MCF 10A (cell line): ENCODE results near the gene RGS7. TPM values are rescaled to one million over a fixed set of nuclear protein-coding genes. Genes with fewer than 3 reads are reported as not detected.
"Not testable (repeated sequence)": the region's sequence is repeated elsewhere in the genome, so short reads cannot be mapped to it uniquely, and the experiment has no call there.

Experiments used
- BruUV-seq: library from RNA; stranded (reverse); fragments of 400-500 nt; replicated peaks from 2 replicates; lab custom pipeline; 2021; lab: Mats Ljungman, UMichigan
- CTCF ChIA-PET: fragments of 300-600 bp; sonication (Branson Sonifier 250); formaldehyde crosslinking; extraction: SDS; loops from one replicate; lab custom pipeline; 2021; ENCODE audit warnings: antibody characterized with exemption, inconsistent platforms; lab: Yijun Ruan, JAX
- POLR2A ChIA-PET: fragments of 300-600, 350-650 bp; sonication (Branson Sonifier 250); formaldehyde crosslinking; extraction: SDS; loops from one replicate; lab custom pipeline; 2020; ENCODE audit warnings: antibody characterized with exemption, inconsistent platforms; lab: Yijun Ruan, JAX
- DNase-seq: peaks from one replicate; pipeline ENCODE4 v3.0.0-alpha.2; 2018; ENCODE audit not compliant: unreplicated experiment
- H3K27ac Mint-ChIP-seq: one replicate; pipeline ENCODE4 v1.8.0; 2022; ENCODE audit warnings: mild to moderate bottlenecking, low read depth, mixed read lengths; ENCODE audit not compliant: unreplicated experiment
- H3K27me3 Mint-ChIP-seq: one replicate; pipeline ENCODE4 v1.8.0; 2022; ENCODE audit warnings: mixed read lengths; ENCODE audit not compliant: insufficient read depth, unreplicated experiment
- H3K36me3 Mint-ChIP-seq: one replicate; pipeline ENCODE4 v1.8.0; 2022; ENCODE audit warnings: mild to moderate bottlenecking, moderate library complexity, mixed read lengths; ENCODE audit not compliant: insufficient read depth, unreplicated experiment
- H3K4me1 Mint-ChIP-seq: one replicate; pipeline ENCODE4 v1.8.0; 2022; ENCODE audit warnings: mixed read lengths; ENCODE audit not compliant: insufficient read depth, unreplicated experiment
- H3K4me3 Mint-ChIP-seq: one replicate; pipeline ENCODE4 v1.8.0; 2022; ENCODE audit warnings: mild to moderate bottlenecking, moderate library complexity, mixed read lengths; ENCODE audit not compliant: unreplicated experiment
- H3K9me3 Mint-ChIP-seq: one replicate; pipeline ENCODE4 v1.8.0; 2022; ENCODE audit warnings: mixed read lengths; ENCODE audit not compliant: unreplicated experiment
- CTCF ChIP-seq: fragments of 200-600 bp; IDR thresholded peaks from one replicate; pipeline ENCODE4 v1.8.0; 2022; ENCODE audit warnings: antibody characterized with exemption, mild to moderate bottlenecking; ENCODE audit not compliant: unreplicated experiment
- intact Hi-C: fragments of 100-400 bp; cut with micrococcal nuclease; formaldehyde crosslinking; loops from 2 replicates; pipeline ENCODE4 v1.14.1; 2022
- total RNA-seq: library from RNA; stranded (reverse); gene quantifications from 2 replicates; pipeline ENCODE4 v1.2.3, GENCODE V29; 2022

Gene RGS7
- total RNA-seq, 1 experiment from 2014 or later, result 0.42 TPM

- Mint-ChIP-seq H3K27ac (no peak overlapping the region), H3K4me3 (no peak overlapping the region), H3K4me1 (no peaks in the 10 kb centered on the region), H3K36me3 (no peaks in the 10 kb centered on the region), H3K9me3 (no peaks in the 10 kb centered on the region), H3K27me3 (no peaks in the 10 kb centered on the region)
- BruUV-seq, result no TSS peak
- no peak for TF ChIP-seq CTCF
- POLR2A ChIA-PET, result interaction anchor here (0.6 kb wide), 1 partner anchor 613 kb away, joined by 3 read pairs; no protein-coding TSS in a partner anchor
- intact Hi-C loops, result no loop called here
- DNase-seq, result no peak
- CTCF ChIA-PET, result interaction anchor here (0.5 to 0.9 kb wide), 3 partner anchors 8 to 249 kb away, joined by 3 read pairs; no protein-coding TSS in a partner anchor
Measured at GRCh38 chr1:241229711-241230110, 127.3 kb downstream of the RGS7 start.

- intact Hi-C loops, result no loop called here
- CTCF ChIA-PET, result interaction anchor here (0.6 to 0.9 kb wide), 2 partner anchors 9 to 63 kb away, joined by 3 read pairs; no protein-coding TSS in a partner anchor
- no peaks in the 10 kb centered on the region for H3K9me3 Mint-ChIP-seq
- POLR2A ChIA-PET, result interaction anchor here (0.6 kb wide), 1 partner anchor 613 kb away, joined by 3 read pairs; no protein-coding TSS in a partner anchor
- no peak for DNase-seq
- TF ChIP-seq CTCF, result no peak
- no peak overlapping the region for H3K4me3 Mint-ChIP-seq
- no peaks in the 10 kb centered on the region for H3K27me3 Mint-ChIP-seq
- H3K27ac Mint-ChIP-seq, result no peak overlapping the region
- no peaks in the 10 kb centered on the region for H3K36me3 Mint-ChIP-seq
- BruUV-seq, result no TSS peak
- H3K4me1 Mint-ChIP-seq, result no peaks in the 10 kb centered on the region
Measured at GRCh38 chr1:241229216-241229615, 127.8 kb downstream of the RGS7 start.

- no peak for TF ChIP-seq CTCF
- intact Hi-C loops, result no loop called here
- POLR2A ChIA-PET, result interaction anchor here (0.6 kb wide), 1 partner anchor 130 kb away, joined by 3 read pairs; no protein-coding TSS in a partner anchor
- H3K9me3 Mint-ChIP-seq, result peaks cover under 1% of the 10 kb centered on the region
- CTCF ChIA-PET, result interaction anchor here (0.6 kb wide), 1 partner anchor 346 kb away, joined by 4 read pairs; no protein-coding TSS in a partner anchor
- H3K27me3 Mint-ChIP-seq, result no peaks in the 10 kb centered on the region
- no peak overlapping the region for H3K27ac Mint-ChIP-seq
- BruUV-seq, result no TSS peak
- no peaks in the 10 kb centered on the region for H3K4me1 Mint-ChIP-seq
- no peak overlapping the region for H3K4me3 Mint-ChIP-seq
- no peak for DNase-seq
- no peaks in the 10 kb centered on the region for H3K36me3 Mint-ChIP-seq
Measured at GRCh38 chr1:241228339-241228738, 128.7 kb downstream of the RGS7 start.

- no TSS peak for BruUV-seq
- intact Hi-C loops, result no loop called here
- ChIA-PET CTCF (interaction anchor here (1.0 to 2.0 kb wide), 3 partner anchors 9 to 337 kb away, joined by 3 to 6 read pairs (median 5); no protein-coding TSS in a partner anchor), POLR2A (no interaction called here)
- DNase-seq, result no peak
- Mint-ChIP-seq H3K27me3 (no peaks in the 10 kb centered on the region), H3K4me3 (no peak overlapping the region), H3K27ac (no peak overlapping the region), H3K4me1 (no peaks in the 10 kb centered on the region), H3K9me3 (peaks cover 5% of the 10 kb centered on the region), H3K36me3 (no peaks in the 10 kb centered on the region)
- TF ChIP-seq CTCF, result no peak
Measured at GRCh38 chr1:241225741-241226140, 131.3 kb downstream of the RGS7 start.

GRCh38 chr1:241224189-241224588 lies 132.8 kb downstream of the RGS7 start:
- POLR2A ChIA-PET, result not testable (repeated sequence)

GRCh38 chr1:241222813-241223212 lies 134.2 kb downstream of the RGS7 start:
- BruUV-seq, H3K27ac Mint-ChIP-seq, H3K27me3 Mint-ChIP-seq, H3K36me3 Mint-ChIP-seq, CTCF ChIA-PET, H3K4me1 Mint-ChIP-seq, H3K9me3 Mint-ChIP-seq, intact Hi-C loops, H3K4me3 Mint-ChIP-seq, DNase-seq: not testable (repeated sequence)
- POLR2A ChIA-PET, result interaction anchor here (1.1 kb wide), 1 partner anchor 8 kb away, joined by 4 read pairs; no protein-coding TSS in a partner anchor

More at GRCh38 chr1:241224189-241224588, 132.8 kb downstream of the RGS7 start:
- H3K27me3 Mint-ChIP-seq, intact Hi-C loops, H3K36me3 Mint-ChIP-seq, H3K4me1 Mint-ChIP-seq, H3K9me3 Mint-ChIP-seq, DNase-seq, BruUV-seq, H3K27ac Mint-ChIP-seq, H3K4me3 Mint-ChIP-seq: not testable (repeated sequence)
- CTCF ChIA-PET, result interaction anchor here (0.6 kb wide), 1 partner anchor 764 kb away, joined by 5 read pairs; no protein-coding TSS in a partner anchor
